Stimulated activated CD4-positive, alpha-beta T cell treated with anti-CD3 and anti-CD28 coated beads, Interleukin-15, amount 100 ng/mL, for 1 hour (primary cell): ENCODE results near the gene LRRC40.
A peak's percentile ranks its signal among the peaks of the same experiment; 100 is the strongest.
"Not testable (repeated sequence)": the region's sequence is repeated elsewhere in the genome, so short reads cannot be mapped to it uniquely, and the experiment has no call there.

Experiments used
- DNase-seq, 2 donors: peaks; one replicate each; pipeline ENCODE4 v3.0.0-alpha.2; 2020; ENCODE audit warnings: low read depth in 1 of 2, low spot score in 1 of 2

The LRRC40 gene

GRCh38 chr1:70205434-70206118 is at the start of gene LRRC40:
Gene LRRC40, minus strand, starts transcription at chr1:70205579. Its CDS starts 39 bp downstream, at chr1:70205540.
- peak; percentile 87 to 93 for DNase-seq

- DNase-seq, result no peak
Observed at GRCh38 chr1:70248729-70249128, 43.4 kb upstream of the LRRC40 start.

- no peak for DNase-seq
Observed at GRCh38 chr1:70247768-70248167, 42.4 kb upstream of the LRRC40 start.

GRCh38 chr1:70247122-70247521 is 41.7 kb upstream of the LRRC40 start:
- no peak for DNase-seq

GRCh38 chr1:70239940-70240339 is 34.6 kb upstream of the LRRC40 start:
- no peak for DNase-seq

GRCh38 chr1:70234733-70235132 is 29.4 kb upstream of the LRRC40 start:
- no peak for DNase-seq

GRCh38 chr1:70231475-70231874 is 26.1 kb upstream of the LRRC40 start:
- no peak for DNase-seq

GRCh38 chr1:70228670-70229069 is 23.3 kb upstream of the LRRC40 start:
- no peak for DNase-seq

- DNase-seq, result no peak
Observed at GRCh38 chr1:70227439-70227838, 22.1 kb upstream of the LRRC40 start.

GRCh38 chr1:70224954-70225353 is 19.6 kb upstream of the LRRC40 start:
- DNase-seq, result no peak

GRCh38 chr1:70222716-70223235 is 17.4 kb upstream of the LRRC40 start:
- DNase-seq, result no peak

GRCh38 chr1:70221238-70222121 is 16.1 kb upstream of the LRRC40 start, which contains the start of gene SRSF11:
Gene SRSF11, plus strand, starts transcription at chr1:70221380. Its CDS starts 257 bp downstream, at chr1:70221637.
- DNase-seq, result peak; percentile 92 to 99

- no peak for DNase-seq
Observed at GRCh38 chr1:70220517-70221237, 15.3 kb upstream of the LRRC40 start.

GRCh38 chr1:70220015-70220414 is 14.6 kb upstream of the LRRC40 start:
- no peak for DNase-seq

- DNase-seq, result no peak
Observed at GRCh38 chr1:70211541-70211940, 6.2 kb upstream of the LRRC40 start.

- DNase-seq, result no peak
Observed at GRCh38 chr1:70210820-70211219, 5.4 kb upstream of the LRRC40 start.

GRCh38 chr1:70208292-70208691 is 2.9 kb upstream of the LRRC40 start:
- DNase-seq, result no peak

GRCh38 chr1:70207492-70207891 is 2.1 kb upstream of the LRRC40 start:
- no peak for DNase-seq

- DNase-seq, result not testable (repeated sequence)
Observed at GRCh38 chr1:70206833-70207232, 1.5 kb upstream of the LRRC40 start.

GRCh38 chr1:70205071-70205433 is 327 bp downstream of the LRRC40 start:
- no peak for DNase-seq

- DNase-seq, result no peak
Observed at GRCh38 chr1:70204600-70204999, 779 bp downstream of the LRRC40 start.
